HG02798 (cell line): ENCODE results near the gene SMYD3.

Experiments used
- ATAC-seq: cut with Tn5 transposase; IDR thresholded peaks from one replicate; pipeline ENCODE4 v1.9.1; 2021; ENCODE audit warnings: mild to moderate bottlenecking; ENCODE audit not compliant: unreplicated experiment, poor library complexity

Gene SMYD3

DNA sequence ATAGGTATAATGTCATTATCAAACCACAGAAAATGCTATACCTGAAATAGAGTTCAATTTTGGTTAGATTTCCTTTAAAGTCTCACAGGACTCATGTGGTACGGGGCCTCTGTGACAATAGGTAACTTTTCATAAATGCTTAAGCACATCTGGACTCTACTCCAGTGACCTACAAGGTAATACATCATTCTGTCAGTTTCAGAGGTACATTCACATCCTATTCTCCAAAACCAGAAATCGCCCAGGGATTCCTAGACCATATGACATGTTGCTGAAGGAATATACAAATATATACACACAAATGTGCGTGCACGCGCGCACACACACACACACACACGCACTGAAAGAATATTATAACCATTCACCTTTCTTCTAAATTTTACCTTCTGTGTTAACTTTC is 311.8 kb downstream of the SMYD3 start:
- ATAC-seq, result no peak

- no peak for ATAC-seq
Measured at GRCh38 chr1:246193537-246193936, 313.5 kb downstream of the SMYD3 start.

DNA sequence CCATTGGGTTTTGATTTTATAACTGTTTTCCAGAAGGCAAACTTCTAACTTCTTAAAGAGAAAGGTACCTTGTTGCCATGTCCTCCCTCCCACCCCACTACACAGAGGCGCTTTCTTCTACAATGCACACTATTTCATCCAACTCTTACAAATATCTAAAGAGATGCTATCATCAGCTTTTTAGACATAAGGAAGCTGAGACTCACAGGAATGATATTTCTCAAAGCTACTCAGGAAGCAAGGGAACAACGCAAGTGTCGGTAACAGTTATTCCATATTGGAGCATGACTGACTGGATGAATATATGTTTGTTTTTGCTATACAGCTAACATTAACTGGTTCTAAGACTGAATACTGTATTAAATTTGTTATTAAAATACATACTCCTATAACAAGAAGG is 318.0 kb downstream of the SMYD3 start:
- ATAC-seq, result no peak

DNA sequence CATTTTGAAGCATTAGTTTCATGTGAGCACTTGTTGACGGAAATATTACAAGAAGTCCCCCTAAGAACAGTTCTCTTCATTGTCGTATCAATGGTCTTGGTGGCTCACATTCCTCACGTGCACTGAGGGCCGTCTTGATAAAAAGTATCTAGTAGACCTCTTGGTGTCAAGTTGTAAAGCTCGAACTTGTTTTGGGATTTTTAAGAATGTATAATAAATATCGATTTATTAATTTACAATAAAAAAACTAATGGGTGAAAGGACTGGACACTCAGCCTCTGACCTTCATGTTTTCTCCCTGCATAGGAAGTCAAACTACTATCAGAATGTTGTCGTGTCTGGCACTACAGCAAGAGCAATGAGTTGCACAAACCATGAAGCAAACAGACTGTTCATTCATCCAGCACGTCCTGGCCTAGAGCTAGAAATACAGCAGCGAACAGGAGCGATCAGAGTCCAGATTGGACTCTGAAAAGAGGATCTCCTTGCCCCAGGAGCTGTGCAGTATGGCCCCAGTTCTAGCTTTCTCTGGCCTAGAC is 319.2 kb downstream of the SMYD3 start:
- ATAC-seq, result no peak

- no peak for ATAC-seq
Measured at GRCh38 chr1:246184503-246184902, 322.6 kb downstream of the SMYD3 start.

GRCh38 chr1:246182149-246182851 is 324.8 kb downstream of the SMYD3 start:
- no peak for ATAC-seq

GRCh38 chr1:246181241-246181640 is 325.8 kb downstream of the SMYD3 start:
- no peak for ATAC-seq

DNA sequence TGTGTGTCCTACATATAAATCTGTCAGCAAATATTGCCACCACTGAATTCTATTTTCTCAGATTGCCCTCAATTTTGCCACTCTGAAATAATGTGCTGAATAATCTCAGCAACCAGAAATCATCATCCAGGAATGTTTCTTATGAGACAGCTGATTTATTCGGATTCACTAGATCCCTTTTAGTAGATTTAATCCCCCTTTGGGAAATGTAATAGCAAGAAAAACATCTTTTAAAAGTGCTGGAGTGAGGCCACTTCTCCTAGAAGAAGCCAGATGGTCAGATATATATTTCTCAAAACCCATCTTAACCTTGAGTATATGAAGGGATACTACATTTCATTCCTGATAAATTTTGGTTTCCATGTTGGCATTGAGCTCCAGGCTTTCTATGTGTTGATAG is 327.7 kb downstream of the SMYD3 start:
- no peak for ATAC-seq

GRCh38 chr1:246178717-246179311 is 328.3 kb downstream of the SMYD3 start:
- no peak for ATAC-seq

GRCh38 chr1:246176126-246177024 is 330.7 kb downstream of the SMYD3 start:
- ATAC-seq, result no peak

DNA sequence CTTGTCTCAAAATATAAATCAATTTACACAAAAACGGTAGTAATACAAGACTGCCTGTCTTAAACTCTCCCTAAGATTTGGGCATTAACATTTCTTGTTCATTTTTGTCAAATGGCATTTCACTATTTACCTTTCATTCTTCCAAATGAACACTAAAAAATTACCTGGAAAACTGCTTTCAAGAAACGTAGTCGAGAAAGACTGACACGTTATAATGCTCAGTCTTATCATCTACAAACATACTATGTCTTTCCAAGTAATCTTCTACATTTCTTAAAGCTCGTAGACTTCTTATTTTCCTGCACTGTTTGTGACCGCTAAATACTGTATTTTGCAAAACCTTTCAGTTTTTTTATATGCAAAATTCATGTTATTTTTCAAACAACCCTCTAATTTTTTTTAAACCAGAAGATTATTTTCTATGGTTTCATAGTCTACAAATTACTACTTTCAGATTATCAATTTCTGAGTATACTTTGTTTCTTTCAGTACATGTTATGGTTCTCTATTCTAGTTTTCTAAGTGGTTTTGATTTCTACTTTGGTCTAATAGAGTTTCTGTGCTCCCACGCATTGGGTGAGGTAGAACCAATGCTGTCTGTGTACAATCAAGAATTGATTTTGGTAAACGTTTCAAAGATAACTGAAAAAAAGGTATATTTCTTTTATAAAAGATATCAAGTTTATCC is 336.4 kb downstream of the SMYD3 start:
- ATAC-seq, result peak; percentile 91

DNA sequence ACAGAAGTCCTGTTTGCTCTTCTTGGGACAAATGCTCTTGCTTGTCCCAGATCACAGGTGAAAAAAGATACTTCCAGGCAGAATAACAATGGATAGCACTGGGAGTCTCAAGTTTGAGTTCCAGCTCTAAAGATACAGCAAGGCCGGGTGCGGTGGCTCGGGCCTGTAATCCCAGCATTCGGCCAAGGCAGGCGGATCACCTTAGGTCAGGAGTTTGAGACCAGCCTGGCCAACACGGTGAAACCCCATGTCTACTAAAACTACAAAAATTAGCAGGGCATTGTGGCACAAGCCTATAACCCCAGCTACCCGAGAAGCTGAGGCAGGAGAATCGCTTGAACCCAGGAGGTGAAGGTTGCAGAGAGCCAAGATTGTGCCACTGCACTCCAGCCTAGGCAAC is 337.6 kb downstream of the SMYD3 start:
- ATAC-seq, result no peak

DNA sequence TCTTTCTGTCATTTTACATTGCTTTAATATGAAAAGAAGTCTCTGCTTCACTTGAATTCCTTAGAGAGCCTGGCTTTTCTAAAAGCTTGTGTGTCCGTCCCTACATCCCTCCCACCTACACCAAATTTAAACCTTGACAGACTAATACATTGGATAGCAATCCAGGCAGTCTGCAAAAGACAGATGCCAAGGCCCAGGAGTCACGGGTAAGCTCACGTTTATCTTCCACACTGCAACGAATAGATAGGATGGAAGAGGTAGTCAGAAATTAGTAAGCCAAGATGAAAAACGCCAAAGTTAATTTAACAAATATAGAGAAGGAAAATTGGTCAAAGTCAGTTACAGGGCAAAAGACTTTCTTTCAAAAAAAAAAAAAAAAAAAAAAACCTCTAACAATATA is 338.1 kb downstream of the SMYD3 start:
- ATAC-seq, result no peak

GRCh38 chr1:246166841-246167240 is 340.2 kb downstream of the SMYD3 start:
- ATAC-seq, result no peak

- ATAC-seq, result no peak
Measured at GRCh38 chr1:246165826-246166709, 341.0 kb downstream of the SMYD3 start.

GRCh38 chr1:246164764-246165163 is 342.3 kb downstream of the SMYD3 start:
- no peak for ATAC-seq

GRCh38 chr1:246162560-246162959 is 344.5 kb downstream of the SMYD3 start:
- ATAC-seq, result no peak

DNA sequence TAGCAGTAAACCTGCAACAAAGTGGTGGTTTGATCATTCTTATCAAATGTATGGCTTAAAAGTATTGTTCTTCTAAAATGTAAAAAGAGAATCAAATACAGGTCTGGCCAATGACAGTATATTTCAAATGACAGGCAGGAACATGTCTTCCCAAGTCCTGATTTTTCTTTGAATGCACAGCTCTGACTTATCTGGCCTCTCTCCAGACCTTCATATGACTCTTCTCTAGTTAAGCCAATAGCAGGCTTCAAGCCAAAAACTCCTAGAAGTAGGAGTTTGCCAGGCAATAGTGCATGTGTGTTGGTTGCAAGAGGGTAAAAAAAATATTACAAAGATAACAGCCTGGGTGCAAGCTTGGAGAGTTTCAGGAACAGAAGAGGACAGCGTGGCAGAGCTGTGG is 345.5 kb downstream of the SMYD3 start:
- ATAC-seq, result no peak

- no peak for ATAC-seq
Measured at GRCh38 chr1:246160905-246161304, 346.2 kb downstream of the SMYD3 start.
